A673 (cell line): Measurements from ENCODE around the gene ATG7. TPM values are rescaled to one million over a fixed set of nuclear protein-coding genes. Genes with fewer than 3 reads are reported as not detected.
A peak's percentile ranks its signal among the peaks of the same experiment; 100 is the strongest.

Experiments used
- BruUV-seq: library from RNA; stranded (reverse); fragments of 400-500 nt; replicated peaks from 2 replicates; lab custom pipeline; 2021; lab: Mats Ljungman, UMichigan
- CTCF ChIA-PET: fragments of 300-600 bp; sonication (Branson Sonifier 250); formaldehyde crosslinking; loops from one replicate; lab custom pipeline; 2022; ENCODE audit warnings: antibody characterized with exemption; lab: Charles Lee
- POLR2A ChIA-PET: fragments of 300-600 bp; sonication (Branson Sonifier 250); formaldehyde crosslinking; loops from one replicate; lab custom pipeline; 2022; ENCODE audit warnings: antibody characterized with exemption; ENCODE audit not compliant: low non-redundant PET; lab: Charles Lee
- DNase-seq: peaks from one replicate; pipeline ENCODE4 v3.0.0-alpha.2; 2015; ENCODE audit warnings: low spot score
- H3K27ac ChIP-seq: fragments of 200-600 bp; sonication (generic); 2 replicates; pipeline ENCODE4 v1.5.1; 2016; ENCODE audit warnings: mixed run types, low read depth, mild to moderate bottlenecking, mixed read lengths, antibody characterized with exemption, low read length; ENCODE audit not compliant: poor library complexity, severe bottlenecking
- H3K27me3 ChIP-seq: fragments of 200-600 bp; sonication (generic); replicated peaks from 2 replicates; pipeline ENCODE4 v1.6.1; 2017; ENCODE audit warnings: mixed run types, low read depth, mild to moderate bottlenecking, mixed read lengths, antibody characterized with exemption, low read length; ENCODE audit not compliant: insufficient read depth, poor library complexity
- H3K36me3 ChIP-seq: fragments of 200-600 bp; sonication (generic); 2 replicates; pipeline ENCODE4 v1.6.1; 2016; ENCODE audit warnings: mixed run types, mild to moderate bottlenecking, mixed read lengths, antibody characterized with exemption, low read length; ENCODE audit not compliant: insufficient read depth, poor library complexity, severe bottlenecking
- H3K4me1 ChIP-seq: fragments of 200-600 bp; sonication (generic); 2 replicates; pipeline ENCODE4 v1.6.1; 2017; ENCODE audit warnings: mixed run types, mild to moderate bottlenecking, mixed read lengths, antibody characterized with exemption, low read length; ENCODE audit not compliant: insufficient read depth, poor library complexity, severe bottlenecking
- H3K4me3 ChIP-seq: fragments of 200-600 bp; sonication (generic); 2 replicates; pipeline ENCODE4 v1.5.1; 2016; ENCODE audit warnings: low read depth, mixed run types, mild to moderate bottlenecking, mixed read lengths, low read length; ENCODE audit not compliant: poor library complexity, severe bottlenecking
- H3K9me3 ChIP-seq: fragments of 200-600 bp; sonication (generic); 2 replicates; pipeline ENCODE4 v1.6.1; 2016; ENCODE audit warnings: mixed run types, low read depth, mild to moderate bottlenecking, mixed read lengths, antibody characterized with exemption, low read length; ENCODE audit not compliant: poor library complexity, severe bottlenecking
- CTCF ChIP-seq: fragments of 300-800, 200-600 bp; sonication (generic); conservative IDR thresholded peaks from 2 replicates; pipeline ENCODE4 v1.5.1; 2017; ENCODE audit warnings: low read depth, mild to moderate bottlenecking, antibody characterized with exemption, low read length, moderate library complexity, mixed read lengths
- EZH2 ChIP-seq: fragments of 200-600 bp; sonication (generic); IDR thresholded peaks from 2 replicates; pipeline ENCODE4 v1.6.1; 2017; ENCODE audit warnings: borderline replicate concordance, low read depth, mild to moderate bottlenecking, mixed read lengths, antibody characterized with exemption, low read length; ENCODE audit not compliant: poor library complexity, severe bottlenecking
- intact Hi-C: fragments of 100-400 bp; cut with micrococcal nuclease; formaldehyde crosslinking; loops from one replicate; pipeline ENCODE4 v1.10.0; 2022; ENCODE audit not compliant: unreplicated experiment
- total RNA-seq: library from RNA; stranded (reverse); gene quantifications from 2 replicates; pipeline ENCODE4 v1.2.3, GENCODE V29; 2021

The ATG7 gene
- total RNA-seq, 1 experiment from 2014 or later: 30.9 TPM

- CTCF ChIA-PET: no interaction called here
- intact Hi-C loops: no loop called here
- DNase-seq: no peak
- no TSS peak for BruUV-seq
- no peaks in the 10 kb centered on the region for H3K9me3 ChIP-seq
- no peaks in the 10 kb centered on the region for H3K27me3 ChIP-seq
- H3K4me3 ChIP-seq: no peak overlapping the region
- POLR2A ChIA-PET: no interaction called here
- H3K4me1 ChIP-seq: peaks cover 68% of the 10 kb centered on the region
- no peaks in the 10 kb centered on the region for H3K36me3 ChIP-seq
- H3K27ac ChIP-seq: peak overlapping the region; percentile 5
- no peak for TF ChIP-seq EZH2
- no peak for TF ChIP-seq CTCF
These were observed 316.6 kb downstream of the ATG7 start for GRCh38 chr3:11588755-11589154.

DNA sequence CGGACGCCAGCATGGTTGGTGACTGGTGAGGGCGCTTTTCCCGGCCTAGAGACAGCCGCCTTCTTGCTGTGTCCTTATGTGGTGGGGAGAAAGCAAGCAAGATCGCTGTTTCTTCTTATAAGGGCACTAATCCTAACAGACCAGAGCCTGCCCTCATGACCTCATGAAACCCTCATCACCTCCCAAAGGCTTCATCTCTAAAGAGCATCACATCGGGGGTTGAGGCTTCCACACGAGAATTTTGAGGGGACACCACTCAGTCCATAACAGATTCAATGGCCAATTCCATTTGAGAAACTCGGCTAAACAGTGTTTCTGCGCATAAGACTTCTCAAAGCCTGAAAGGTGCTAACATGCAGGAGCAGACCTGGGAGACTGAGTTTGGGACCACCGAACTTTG, 317.5 kb downstream of the ATG7 start:
- H3K27me3 ChIP-seq: no peaks in the 10 kb centered on the region
- no peaks in the 10 kb centered on the region for H3K36me3 ChIP-seq
- BruUV-seq: no TSS peak
- H3K4me1 ChIP-seq: peaks cover 61% of the 10 kb centered on the region
- H3K27ac ChIP-seq: no peak overlapping the region
- no peaks in the 10 kb centered on the region for H3K9me3 ChIP-seq
- CTCF ChIA-PET: no interaction called here
- intact Hi-C loops: no loop called here
- TF ChIP-seq CTCF (no peak), EZH2 (no peak)
- POLR2A ChIA-PET: no interaction called here
- DNase-seq: no peak
- no peak overlapping the region for H3K4me3 ChIP-seq

DNA sequence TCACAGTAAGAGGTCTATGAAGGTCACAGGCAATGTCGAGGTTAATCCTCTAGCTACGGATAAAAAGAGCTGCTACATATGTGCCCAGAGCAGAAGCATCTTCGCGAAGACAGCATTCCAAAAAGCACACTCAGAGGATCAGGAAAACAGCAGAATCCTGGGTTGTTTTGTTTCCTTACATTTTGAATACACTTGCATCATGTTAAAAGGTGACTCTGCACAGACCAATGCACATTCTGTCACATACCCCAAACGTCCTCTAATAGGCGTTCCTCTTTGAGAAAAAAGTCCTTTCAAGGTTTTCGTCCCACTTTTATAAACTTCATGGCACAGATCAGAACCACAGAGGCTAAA, 318.8 kb downstream of the ATG7 start:
- POLR2A ChIA-PET: interaction anchor here (0.7 kb wide), 1 partner anchor 13 kb away, joined by 3 read pairs; no protein-coding TSS in a partner anchor
- BruUV-seq: no TSS peak

More for the DNA sequence above, 318.8 kb downstream of the ATG7 start:
- intact Hi-C loops: no loop called here
- CTCF ChIA-PET: no interaction called here
- H3K36me3 ChIP-seq: no peaks in the 10 kb centered on the region
- peaks cover 52% of the 10 kb centered on the region for H3K4me1 ChIP-seq
- no peaks in the 10 kb centered on the region for H3K9me3 ChIP-seq
- no peak for DNase-seq
- no peak overlapping the region for H3K4me3 ChIP-seq
- TF ChIP-seq CTCF (no peak), EZH2 (no peak)
- no peaks in the 10 kb centered on the region for H3K27me3 ChIP-seq
- peak overlapping the region; percentile 79 for H3K27ac ChIP-seq
